ENCODE data around the gene STK35.

STK35 gene

GRCh38 chr20:2144850-2145249, 43.2 kb downstream of the STK35 start:
- Histone ChIP-seq H3K9me3 (ENCODE audit: control insufficient read depth, insufficient read depth, low read length) (no peaks in the 10 kb centered on the region), H3K36me3 (ENCODE audit: control insufficient read depth, low read length) (peaks cover 15% of the 10 kb centered on the region; the same call in 1 of the 2 replicates), H3K4me2 (ENCODE audit: low read length) (no peak overlapping the region), H3F3A (ENCODE audit: control insufficient read depth, insufficient read depth) (no peaks in the 10 kb centered on the region), H3K4me3 (ENCODE audit: low read length) (no peak overlapping the region), H3K27ac (ENCODE audit: low read depth, low read length) (no peak overlapping the region), H3K79me2 (ENCODE audit: control insufficient read depth, low read length) (peaks cover 6% of the 10 kb centered on the region), H4K20me1 (ENCODE audit: control insufficient read depth, insufficient read depth, low read depth, low read length) (no peaks in the 10 kb centered on the region), H3K4me1 (ENCODE audit: control insufficient read depth, low read length) (no peaks in the 10 kb centered on the region), H3K9me2 (replicated peaks; ENCODE audit: control insufficient read depth, low read length) (no peaks in the 10 kb centered on the region), H3K27me3 (ENCODE audit: control insufficient read depth, low read length) (no peaks in the 10 kb centered on the region)
- TF ChIP-seq EZH2phosphoT487 (IDR thresholded peaks at IDR 0.05; ENCODE audit: borderline replicate concordance, low read length) (no peak), CTCF (IDR thresholded peaks at IDR 0.05; ENCODE audit: low read depth, low read length, poor library complexity, severe bottlenecking) (no peak)

GRCh38 chr20:2145376-2145775, 43.7 kb downstream of the STK35 start:
- no peaks in the 10 kb centered on the region for H3K4me1 ChIP-seq (ENCODE audit: control insufficient read depth, low read length)
- H3K79me2 ChIP-seq (ENCODE audit: control insufficient read depth, low read length): peaks cover 5% of the 10 kb centered on the region
- H4K20me1 ChIP-seq (ENCODE audit: control insufficient read depth, insufficient read depth, low read depth, low read length): no peaks in the 10 kb centered on the region
- H3K36me3 ChIP-seq (ENCODE audit: control insufficient read depth, low read length): peaks cover 15% of the 10 kb centered on the region; the same call in 1 of the 2 replicates
- H3F3A ChIP-seq (ENCODE audit: control insufficient read depth, insufficient read depth): no peaks in the 10 kb centered on the region
- H3K27ac ChIP-seq (ENCODE audit: low read depth, low read length): no peak overlapping the region
- no peaks in the 10 kb centered on the region for H3K9me3 ChIP-seq (ENCODE audit: control insufficient read depth, insufficient read depth, low read length)
- TF ChIP-seq EZH2phosphoT487 (IDR thresholded peaks at IDR 0.05; ENCODE audit: borderline replicate concordance, low read length) (no peak), CTCF (IDR thresholded peaks at IDR 0.05; ENCODE audit: low read depth, low read length, poor library complexity, severe bottlenecking) (no peak)
- no peaks in the 10 kb centered on the region for H3K27me3 ChIP-seq (ENCODE audit: control insufficient read depth, low read length)
- no peak overlapping the region for H3K4me2 ChIP-seq (ENCODE audit: low read length)
- H3K9me2 ChIP-seq (replicated peaks; ENCODE audit: control insufficient read depth, low read length): no peaks in the 10 kb centered on the region
- no peak overlapping the region for H3K4me3 ChIP-seq (ENCODE audit: low read length)

- Histone ChIP-seq H3K9me2 (replicated peaks; ENCODE audit: control insufficient read depth, low read length) (no peaks in the 10 kb centered on the region), H3K36me3 (ENCODE audit: control insufficient read depth, low read length) (peaks cover 15% of the 10 kb centered on the region; the same call in 1 of the 2 replicates), H3F3A (ENCODE audit: control insufficient read depth, insufficient read depth) (no peaks in the 10 kb centered on the region), H3K4me3 (ENCODE audit: low read length) (no peak overlapping the region), H3K27ac (ENCODE audit: low read depth, low read length) (no peak overlapping the region), H3K27me3 (ENCODE audit: control insufficient read depth, low read length) (no peaks in the 10 kb centered on the region), H3K79me2 (ENCODE audit: control insufficient read depth, low read length) (peaks cover 3% of the 10 kb centered on the region), H3K4me1 (ENCODE audit: control insufficient read depth, low read length) (no peaks in the 10 kb centered on the region), H3K9me3 (ENCODE audit: control insufficient read depth, insufficient read depth, low read length) (no peaks in the 10 kb centered on the region), H3K4me2 (ENCODE audit: low read length) (no peak overlapping the region), H4K20me1 (ENCODE audit: control insufficient read depth, insufficient read depth, low read depth, low read length) (no peaks in the 10 kb centered on the region)
- TF ChIP-seq EZH2phosphoT487 (IDR thresholded peaks at IDR 0.05; ENCODE audit: borderline replicate concordance, low read length): no peak
- no peak for TF ChIP-seq CTCF (IDR thresholded peaks at IDR 0.05; ENCODE audit: low read depth, low read length, poor library complexity, severe bottlenecking)
These were observed 44.6 kb downstream of the STK35 start for GRCh38 chr20:2146080-2146867.
